Endothelial cell (in vitro differentiated cells): ENCODE measurements around the gene FAR1. TPM values are rescaled to one million over a fixed set of nuclear protein-coding genes. Genes with fewer than 3 reads are reported as not detected.
A peak's percentile ranks its signal among the peaks of the same experiment; 100 is the strongest.

ENCODE experiments used
- DNase-seq: peaks from one replicate; pipeline ENCODE4 v3.0.0; 2021; ENCODE audit warnings: low spot score
- H3K27ac Mint-ChIP-seq: one replicate; pipeline ENCODE4 v1.8.0; 2021; ENCODE audit warnings: mixed read lengths, inconsistent platforms; ENCODE audit not compliant: unreplicated experiment
- H3K27me3 Mint-ChIP-seq: one replicate; pipeline ENCODE4 v1.8.0; 2021; ENCODE audit warnings: mild to moderate bottlenecking, moderate library complexity, mixed read lengths, inconsistent platforms; ENCODE audit not compliant: unreplicated experiment
- H3K36me3 Mint-ChIP-seq: one replicate; pipeline ENCODE4 v1.8.0; 2021; ENCODE audit warnings: mild to moderate bottlenecking, low read depth, mixed read lengths, inconsistent platforms; ENCODE audit not compliant: unreplicated experiment
- H3K4me1 Mint-ChIP-seq: one replicate; pipeline ENCODE4 v1.8.0; 2021; ENCODE audit warnings: mild to moderate bottlenecking, mixed read lengths, inconsistent platforms; ENCODE audit not compliant: unreplicated experiment
- H3K4me3 Mint-ChIP-seq: one replicate; pipeline ENCODE4 v1.8.0; 2021; ENCODE audit warnings: mild to moderate bottlenecking, mixed read lengths, inconsistent platforms; ENCODE audit not compliant: unreplicated experiment
- H3K9me3 Mint-ChIP-seq: one replicate; pipeline ENCODE4 v1.8.0; 2021; ENCODE audit warnings: mixed read lengths, inconsistent platforms; ENCODE audit not compliant: unreplicated experiment
- total RNA-seq: library from RNA; stranded (reverse); fragmentation: NEBNext Ultra II Directional; extraction: Animal tissue kit (Norgen Biotek cat#: 25700); gene quantifications from one replicate; pipeline ENCODE4 v1.2.1, GENCODE V29; 2021; ENCODE audit not compliant: unreplicated experiment
- TF ChIP-seq, protein P1 (sequence below): fragments of 200-600 bp; sonication (generic); IDR thresholded peaks from one replicate; pipeline ENCODE4 v1.5.0; 2021; ENCODE audit warnings: antibody characterized with exemption; ENCODE audit not compliant: unreplicated experiment

Gene FAR1
- total RNA-seq, 1 donor from 2014 or later: 77.8 TPM

DNA sequence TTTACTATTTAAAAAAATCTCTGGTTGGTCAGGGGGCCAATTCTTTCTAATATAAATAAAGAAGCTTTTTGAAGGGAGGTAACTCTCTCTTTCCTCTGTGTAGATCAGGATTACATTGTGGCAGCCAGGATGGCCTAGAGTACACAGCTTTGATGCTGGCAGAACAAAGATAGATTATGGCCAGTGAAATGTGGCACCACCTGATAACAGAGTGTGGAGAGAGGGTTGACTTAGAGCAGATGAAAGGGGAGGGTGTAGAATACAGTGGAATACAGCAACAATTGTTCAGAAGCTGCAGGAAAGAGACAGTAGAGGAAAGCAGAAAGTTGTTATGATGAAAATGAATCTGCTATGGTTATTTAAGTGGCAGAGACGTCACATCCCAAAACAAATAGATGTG is 99.0 kb downstream of the FAR1 start:
- Mint-ChIP-seq H3K4me1 (no peaks in the 10 kb centered on the region), H3K4me3 (no peak overlapping the region), H3K9me3 (no peaks in the 10 kb centered on the region), H3K36me3 (no peaks in the 10 kb centered on the region), H3K27me3 (peaks cover 2% of the 10 kb centered on the region), H3K27ac (no peak overlapping the region)
- no peak for DNase-seq
- TF ChIP-seq, protein P1, sequence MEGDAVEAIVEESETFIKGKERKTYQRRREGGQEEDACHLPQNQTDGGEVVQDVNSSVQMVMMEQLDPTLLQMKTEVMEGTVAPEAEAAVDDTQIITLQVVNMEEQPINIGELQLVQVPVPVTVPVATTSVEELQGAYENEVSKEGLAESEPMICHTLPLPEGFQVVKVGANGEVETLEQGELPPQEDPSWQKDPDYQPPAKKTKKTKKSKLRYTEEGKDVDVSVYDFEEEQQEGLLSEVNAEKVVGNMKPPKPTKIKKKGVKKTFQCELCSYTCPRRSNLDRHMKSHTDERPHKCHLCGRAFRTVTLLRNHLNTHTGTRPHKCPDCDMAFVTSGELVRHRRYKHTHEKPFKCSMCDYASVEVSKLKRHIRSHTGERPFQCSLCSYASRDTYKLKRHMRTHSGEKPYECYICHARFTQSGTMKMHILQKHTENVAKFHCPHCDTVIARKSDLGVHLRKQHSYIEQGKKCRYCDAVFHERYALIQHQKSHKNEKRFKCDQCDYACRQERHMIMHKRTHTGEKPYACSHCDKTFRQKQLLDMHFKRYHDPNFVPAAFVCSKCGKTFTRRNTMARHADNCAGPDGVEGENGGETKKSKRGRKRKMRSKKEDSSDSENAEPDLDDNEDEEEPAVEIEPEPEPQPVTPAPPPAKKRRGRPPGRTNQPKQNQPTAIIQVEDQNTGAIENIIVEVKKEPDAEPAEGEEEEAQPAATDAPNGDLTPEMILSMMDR: no peak

DNA sequence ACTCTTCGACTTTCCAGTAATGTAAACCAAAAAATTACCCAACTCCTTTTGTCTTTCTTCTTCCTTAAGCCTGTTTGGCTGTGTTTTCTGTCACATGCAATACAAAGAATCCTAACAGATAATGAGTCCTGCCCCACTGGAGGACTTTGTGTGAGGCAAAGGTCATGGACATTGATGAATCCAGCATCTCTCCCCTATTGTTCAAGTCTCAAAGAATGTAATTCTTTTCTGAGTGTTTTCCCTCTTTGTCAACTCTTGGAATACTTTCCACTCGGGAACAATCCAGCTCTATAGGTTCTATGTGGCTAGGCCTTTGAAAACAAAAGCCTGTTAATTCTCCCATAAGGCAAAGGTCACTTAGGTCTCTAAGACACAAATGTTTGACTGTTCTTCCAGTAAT is 100.7 kb downstream of the FAR1 start:
- no peaks in the 10 kb centered on the region for H3K9me3 Mint-ChIP-seq
- no peak for DNase-seq
- H3K4me3 Mint-ChIP-seq: no peak overlapping the region
- H3K27ac Mint-ChIP-seq: no peak overlapping the region
- peaks cover 2% of the 10 kb centered on the region for H3K27me3 Mint-ChIP-seq
- H3K4me1 Mint-ChIP-seq: no peaks in the 10 kb centered on the region
- H3K36me3 Mint-ChIP-seq: no peaks in the 10 kb centered on the region
- TF ChIP-seq, protein P1: no peak

DNA sequence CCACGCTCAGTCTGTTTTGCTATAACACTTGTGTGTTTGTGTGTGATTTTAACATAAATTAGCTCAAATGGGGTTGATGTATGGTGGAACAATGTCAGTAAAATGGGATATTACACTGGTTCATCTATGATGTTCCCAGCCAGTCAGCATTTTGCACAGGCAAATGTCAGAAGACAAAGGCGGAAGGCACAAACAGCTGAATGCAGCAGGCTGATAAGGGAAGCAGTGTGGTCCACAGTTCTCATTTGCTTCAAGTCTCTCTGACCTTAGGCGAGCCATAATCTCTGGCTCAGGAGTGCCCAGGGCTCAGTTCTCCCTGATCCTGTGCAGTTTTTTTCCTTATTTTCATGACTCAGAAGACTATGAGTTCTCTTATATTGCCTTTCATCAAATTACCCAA is 102.7 kb downstream of the FAR1 start:
- Mint-ChIP-seq H3K36me3 (no peaks in the 10 kb centered on the region), H3K27me3 (no peaks in the 10 kb centered on the region), H3K27ac (no peak overlapping the region), H3K4me3 (no peak overlapping the region), H3K4me1 (no peaks in the 10 kb centered on the region), H3K9me3 (no peaks in the 10 kb centered on the region)
- no peak for DNase-seq
- TF ChIP-seq, protein P1: no peak

DNA sequence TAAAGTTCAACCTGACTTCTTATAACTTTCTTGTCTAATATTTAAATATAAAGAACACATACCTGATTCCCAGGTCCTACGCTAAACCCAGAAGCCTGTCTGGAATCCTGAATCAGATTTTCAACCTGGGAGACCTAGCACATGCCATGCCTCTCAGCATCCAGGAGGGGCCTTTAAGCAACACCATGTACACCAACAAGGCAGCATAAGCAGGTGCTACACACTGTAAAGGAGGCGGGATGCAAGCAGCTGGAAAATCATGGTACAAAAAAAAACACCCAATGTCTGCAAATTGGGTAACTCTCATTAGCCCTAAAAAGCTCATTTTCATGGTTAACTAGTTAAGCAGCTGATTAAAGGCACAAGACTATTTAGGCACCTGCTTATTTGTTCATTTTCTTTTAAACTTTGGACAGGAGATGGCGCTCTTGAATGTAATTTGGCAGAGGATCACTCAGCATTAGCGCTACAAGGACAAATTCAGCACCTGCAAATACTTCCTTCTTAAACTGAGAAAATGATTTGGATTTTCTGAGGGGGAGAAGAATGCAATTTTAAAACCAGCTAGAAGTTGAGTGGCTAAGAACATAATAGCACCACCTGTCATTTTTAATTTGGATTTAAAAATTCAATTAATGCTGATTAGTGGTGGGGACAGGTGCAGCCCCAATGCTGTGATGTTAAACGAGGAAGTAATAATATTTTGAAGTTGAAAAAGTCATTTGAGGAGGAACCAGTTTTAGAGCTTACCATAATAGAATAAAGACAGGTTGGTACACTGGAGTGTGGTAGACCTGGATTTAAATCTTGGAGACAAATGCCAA is 104.0 kb downstream of the FAR1 start:
- Mint-ChIP-seq H3K4me1 (peaks cover 3% of the 10 kb centered on the region), H3K36me3 (no peaks in the 10 kb centered on the region), H3K27me3 (no peaks in the 10 kb centered on the region), H3K27ac (no peak overlapping the region), H3K4me3 (no peak overlapping the region), H3K9me3 (no peaks in the 10 kb centered on the region)
- TF ChIP-seq, protein P1: peak; percentile 58
- peak; percentile 51 for DNase-seq

DNA sequence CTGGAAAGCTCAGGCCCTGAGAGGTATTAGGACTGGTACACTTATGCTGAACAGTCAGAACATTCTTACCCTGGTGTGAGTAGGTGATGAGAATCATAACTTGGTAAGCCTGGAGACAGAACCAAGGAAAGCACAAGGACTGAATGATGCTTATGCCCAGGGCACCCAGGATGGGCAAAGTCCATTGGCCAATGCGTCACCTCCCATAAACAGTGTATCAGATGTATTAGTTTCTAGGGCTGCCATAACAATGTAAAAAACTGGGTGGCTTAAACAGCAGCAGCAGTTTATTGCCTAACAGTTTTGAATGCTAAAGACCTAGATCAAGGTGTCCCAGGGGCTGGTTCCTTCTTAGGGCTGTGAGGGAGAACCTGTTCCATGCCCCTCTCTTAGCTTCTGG is 107.0 kb downstream of the FAR1 start:
- no peak overlapping the region for H3K27ac Mint-ChIP-seq
- H3K4me1 Mint-ChIP-seq: peaks cover 6% of the 10 kb centered on the region
- H3K36me3 Mint-ChIP-seq: no peaks in the 10 kb centered on the region
- no peaks in the 10 kb centered on the region for H3K27me3 Mint-ChIP-seq
- H3K4me3 Mint-ChIP-seq: no peak overlapping the region
- TF ChIP-seq, protein P1: no peak
- no peak for DNase-seq
- no peaks in the 10 kb centered on the region for H3K9me3 Mint-ChIP-seq
